H1 (cell line): ENCODE results near the gene SMTNL2. TPM values are rescaled to one million over a fixed set of nuclear protein-coding genes. Genes with fewer than 3 reads are reported as not detected.

Source experiments
- CTCF ChIA-PET: fragments of 300-600 bp; sonication (Branson Sonifier 250); formaldehyde crosslinking; loops from one replicate; lab custom pipeline; 2021; ENCODE audit not compliant: partially characterized antibody; lab: Charles Lee
- POLR2A ChIA-PET: fragments of 300-600 bp; sonication (Branson Sonifier 250); formaldehyde crosslinking; loops from one replicate; lab custom pipeline; 2021; ENCODE audit warnings: inconsistent platforms; ENCODE audit not compliant: partially characterized antibody; lab: Charles Lee
- DNase-seq, 2 experiments: peaks; one replicate each; pipeline versions ENCODE4 v3.0.0 to v3.0.0-alpha.2; 2010 to 2022; ENCODE audit warnings: low spot score in 2 of 2, low read depth in 1 of 2, mixed read lengths in 1 of 2
- FAIRE-seq: peaks from 2 replicates; lab custom pipeline; 2011; peaks lifted over from hg19 to GRCh38; lab: Jason Lieb, UNC
- H2AFZ ChIP-seq: 2 replicates; pipeline ENCODE4 v1.8.1; 2012; ENCODE audit warnings: low read length, inconsistent platforms
- H2AK5ac ChIP-seq: 2 replicates; pipeline ENCODE4 v1.6.1; 2013; ENCODE audit warnings: low read depth, low read length
- H2BK120ac ChIP-seq: replicated peaks from 2 replicates; pipeline ENCODE3; 2013; ENCODE audit warnings: low read depth, low read length, inconsistent platforms
- H2BK12ac ChIP-seq: 2 replicates; pipeline ENCODE4 v1.6.1; 2013; ENCODE audit warnings: low read depth, low read length
- H2BK15ac ChIP-seq: 2 replicates; pipeline ENCODE4 v1.6.1; 2013; ENCODE audit warnings: low read length
- H2BK20ac ChIP-seq: 2 replicates; pipeline ENCODE4 v1.6.1; 2013; ENCODE audit warnings: low read length
- H2BK5ac ChIP-seq: 2 replicates; pipeline ENCODE4 v1.6.1; 2013; ENCODE audit warnings: low read depth, low read length
- H3K14ac ChIP-seq: 2 replicates; pipeline ENCODE4 v1.6.1; 2013; ENCODE audit warnings: inconsistent platforms; ENCODE audit not compliant: insufficient read length
- H3K18ac ChIP-seq: 2 replicates; pipeline ENCODE4 v1.6.1; 2013; ENCODE audit warnings: low read length; ENCODE audit errors: extremely low read depth
- H3K23ac ChIP-seq: 2 replicates; pipeline ENCODE4 v1.6.1; 2013; ENCODE audit warnings: inconsistent platforms; ENCODE audit not compliant: insufficient read length
- H3K23me2 ChIP-seq: 2 replicates; pipeline ENCODE4 v1.6.1; 2013; ENCODE audit warnings: low read depth, low read length
- H3K27ac ChIP-seq: 2 replicates; pipeline ENCODE4 v1.6.1; 2011; ENCODE audit warnings: low read depth, low read length, inconsistent platforms
- H3K27me3 ChIP-seq, 4 experiments: replicated peaks in 1 of 4; 1 replicate in 1 of 4; 2 replicates in 3 of 4; pipeline versions ENCODE4 v1.6.1 to v1.8.1; 2011 to 2013; ENCODE audit warnings: low read length in 3 of 4, mild to moderate bottlenecking in 3 of 4, inconsistent platforms in 2 of 4, mixed read lengths in 2 of 4, moderate library complexity in 1 of 4; ENCODE audit not compliant: control insufficient read depth in 3 of 4, insufficient read depth in 3 of 4; ENCODE audit errors: extremely low read depth in 1 of 4
- H3K36me3 ChIP-seq, 4 experiments: 2 replicates each; pipeline versions ENCODE4 v1.6.1 to v1.8.1; 2011 to 2013; ENCODE audit warnings: mild to moderate bottlenecking in 4 of 4, low read length in 3 of 4, moderate library complexity in 2 of 4, control low read depth in 1 of 4, inconsistent platforms in 1 of 4; ENCODE audit not compliant: insufficient read depth in 4 of 4, control insufficient read depth in 2 of 4
- H3K4ac ChIP-seq: replicated peaks from 2 replicates; pipeline ENCODE3; 2013; ENCODE audit warnings: low read length, low read depth, mixed read lengths, inconsistent platforms; ENCODE audit not compliant: insufficient read length
- H3K4me1 ChIP-seq, 4 experiments: replicated peaks in 1 of 4; 1 replicate in 1 of 4; 2 replicates in 3 of 4; pipeline versions ENCODE4 v1.6.1 to v1.8.1; 2011 to 2013; ENCODE audit warnings: low read length in 3 of 4, inconsistent platforms in 2 of 4, mixed read lengths in 1 of 4; ENCODE audit not compliant: insufficient read depth in 4 of 4, control insufficient read depth in 3 of 4
- H3K4me2 ChIP-seq, 2 experiments: 2 replicates each; pipeline versions ENCODE4 v1.6.1 to v1.8.1; 2011 to 2013; ENCODE audit warnings: low read depth in 2 of 2, low read length in 2 of 2, control low read depth in 1 of 2, inconsistent platforms in 1 of 2, mild to moderate bottlenecking in 1 of 2; ENCODE audit not compliant: insufficient read depth in 1 of 2
- H3K4me3 ChIP-seq, 4 experiments: fragments of 200-600, 300-600 bp in 1 of 4; sonication (generic), shearing (Covaris generic), sonication (Bioruptor Twin) in 1 of 4; 2 replicates each; pipeline versions ENCODE4 v1.5.1 to v1.8.1; 2011 to 2016; ENCODE audit warnings: low read length in 4 of 4, low read depth in 3 of 4, control low read depth in 2 of 4, inconsistent platforms in 2 of 4, mild to moderate bottlenecking in 2 of 4, mixed read lengths in 1 of 4, moderate library complexity in 1 of 4; ENCODE audit not compliant: insufficient read depth in 2 of 4; ENCODE audit errors: extremely low read depth in 1 of 4
- H3K56ac ChIP-seq: replicated peaks from 2 replicates; pipeline ENCODE3; 2013; ENCODE audit warnings: low read depth, mild to moderate bottlenecking, mixed read lengths, low read length, inconsistent platforms; ENCODE audit not compliant: insufficient read length
- H3K79me1 ChIP-seq: 2 replicates; pipeline ENCODE4 v1.6.1; 2013; ENCODE audit warnings: low read depth, low read length, control low read depth
- H3K79me2 ChIP-seq, 2 experiments: 2 replicates each; pipeline versions ENCODE4 v1.6.1 to v1.8.1; 2012 to 2013; ENCODE audit warnings: low read length in 2 of 2, mild to moderate bottlenecking in 2 of 2, inconsistent platforms in 1 of 2; ENCODE audit not compliant: insufficient read depth in 2 of 2, control insufficient read depth in 1 of 2
- H3K9ac ChIP-seq, 4 experiments: replicated peaks in 1 of 4; 1 replicate in 1 of 4; 2 replicates in 3 of 4; pipeline versions ENCODE4 v1.6.1 to v1.8.1; 2011 to 2013; ENCODE audit warnings: low read depth in 3 of 4, low read length in 3 of 4, control low read depth in 2 of 4, mild to moderate bottlenecking in 2 of 4, moderate library complexity in 2 of 4, inconsistent platforms in 1 of 4; ENCODE audit errors: extremely low read depth in 1 of 4
- H3K9me3 ChIP-seq, 2 experiments: 2 replicates each; pipeline versions ENCODE4 v1.6.1 to v1.8.1; 2012 to 2013; ENCODE audit warnings: mild to moderate bottlenecking in 2 of 2, moderate library complexity in 2 of 2, control low read depth in 1 of 2, inconsistent platforms in 1 of 2, low read depth in 1 of 2, low read length in 1 of 2, mixed read lengths in 1 of 2; ENCODE audit not compliant: insufficient read depth in 2 of 2
- H4K20me1 ChIP-seq, 2 experiments: replicated peaks in 1 of 2; 2 replicates each; pipeline versions ENCODE3 to v1.8.1; 2011 to 2013; ENCODE audit warnings: inconsistent platforms in 2 of 2, low read length in 2 of 2, mild to moderate bottlenecking in 1 of 2; ENCODE audit not compliant: insufficient read depth in 2 of 2, control insufficient read depth in 1 of 2
- H4K5ac ChIP-seq: 2 replicates; pipeline ENCODE4 v1.6.1; 2013; ENCODE audit warnings: low read length, low read depth, mixed read lengths, inconsistent platforms; ENCODE audit not compliant: insufficient read length
- H4K8ac ChIP-seq: 2 replicates; pipeline ENCODE4 v1.8.0; 2013; ENCODE audit warnings: mild to moderate bottlenecking, moderate library complexity, low read length, inconsistent platforms; ENCODE audit not compliant: insufficient read depth; ENCODE audit errors: extremely low read depth
- H4K91ac ChIP-seq: replicated peaks from 2 replicates; pipeline ENCODE3; 2013; ENCODE audit warnings: low read length, mixed read lengths, inconsistent platforms; ENCODE audit not compliant: insufficient read length
- BRCA1 ChIP-seq: IDR thresholded peaks from 2 replicates; pipeline ENCODE4 v1.6.1; 2012; ENCODE audit warnings: low read depth, low read length, improper control_type of control experiment
- CREB1 ChIP-seq: IDR thresholded peaks from 2 replicates; pipeline ENCODE4 v1.6.1; 2012; ENCODE audit warnings: inconsistent platforms
- CTBP2 ChIP-seq: IDR thresholded peaks from 2 replicates; pipeline ENCODE4 v1.7.0; 2011; ENCODE audit warnings: borderline replicate concordance, mild to moderate bottlenecking, moderate library complexity, mixed read lengths, low read length; ENCODE audit not compliant: insufficient read depth, insufficient read length
- POLR2AphosphoS5 ChIP-seq: IDR thresholded peaks from 2 replicates; pipeline ENCODE4 v1.6.1; 2011; ENCODE audit warnings: low read depth, low read length
- SAP30 ChIP-seq: fragments of 300-600 bp; sonication (generic); IDR thresholded peaks from 2 replicates; pipeline ENCODE4 v1.7.1; 2012; ENCODE audit warnings: low read length, moderate library complexity, mild to moderate bottlenecking, inconsistent platforms; ENCODE audit not compliant: insufficient read depth, insufficient replicate concordance
- SIX5 ChIP-seq: IDR thresholded peaks from 2 replicates; pipeline ENCODE4 v1.6.1; 2011; ENCODE audit warnings: mild to moderate bottlenecking, low read depth, low read length
- YY1 ChIP-seq: IDR thresholded peaks from 2 replicates; pipeline ENCODE4 v1.6.1; 2011; ENCODE audit warnings: low read depth, mild to moderate bottlenecking, low read length
- WGBS, 2 experiments: shearing (Covaris generic) in 1 of 2; methylation state at CpG; one replicate each; pipeline versions ENCODE4 v1.1.6 to v1.1.7; 2013 to 2015; ENCODE audit warnings: low lambda C conversion rate in 2 of 2, mixed read lengths in 2 of 2, inconsistent platforms in 1 of 2, low coverage in 1 of 2, missing lambda C conversion rate in 1 of 2; ENCODE audit not compliant: insufficient replicate concordance in 2 of 2, insufficient coverage in 1 of 2, insufficient read length in 1 of 2; ENCODE audit errors: extremely low coverage in 1 of 2, missing lambda C conversion rate in 1 of 2; 5-methylcytosine and 5-hydroxymethylcytosine counted together
- polyA plus RNA-seq, 7 experiments: library from polyadenylated mRNA; depleted of rRNA in 3 of 7; stranded (reverse) in 5 of 7; unstranded in 2 of 7; fragments of >200 nt in 5 of 7; fragments of 200-250 nt in 2 of 7; gene quantifications; 1 replicate in 5 of 7; 2 replicates in 1 of 7; 4 replicates in 1 of 7; pipeline versions ENCODE4 v1.2.1 to v1.2.3, GENCODE V29; 2011 to 2013; ENCODE audit warnings: missing spikeins in 2 of 7, mixed read lengths in 2 of 7
- total RNA-seq: library from RNA; stranded (reverse); fragmentation: NEBNext Ultra II Directional; extraction: Animal tissue kit (Norgen Biotek cat#: 25700); gene quantifications from 2 replicates; pipeline ENCODE4 v1.2.1, GENCODE V29; 2021
- TF ChIP-seq, protein P1 (sequence below): IDR thresholded peaks from 2 replicates; pipeline ENCODE4 v1.6.1; 2011; ENCODE audit warnings: low read depth, mild to moderate bottlenecking, low read length; ENCODE audit not compliant: insufficient read depth
- TF ChIP-seq, protein P2 (sequence below): IDR thresholded peaks from 2 replicates; pipeline ENCODE4 v1.6.1; 2011; ENCODE audit warnings: low read length, improper control_type of control experiment

SMTNL2 gene
- total and polyA plus RNA-seq, 2 of the 8 experiments (the other 6 are each of a cell fraction or from before 2014, with no cell fraction given), result 3.6 to 4.5 TPM

DNA sequence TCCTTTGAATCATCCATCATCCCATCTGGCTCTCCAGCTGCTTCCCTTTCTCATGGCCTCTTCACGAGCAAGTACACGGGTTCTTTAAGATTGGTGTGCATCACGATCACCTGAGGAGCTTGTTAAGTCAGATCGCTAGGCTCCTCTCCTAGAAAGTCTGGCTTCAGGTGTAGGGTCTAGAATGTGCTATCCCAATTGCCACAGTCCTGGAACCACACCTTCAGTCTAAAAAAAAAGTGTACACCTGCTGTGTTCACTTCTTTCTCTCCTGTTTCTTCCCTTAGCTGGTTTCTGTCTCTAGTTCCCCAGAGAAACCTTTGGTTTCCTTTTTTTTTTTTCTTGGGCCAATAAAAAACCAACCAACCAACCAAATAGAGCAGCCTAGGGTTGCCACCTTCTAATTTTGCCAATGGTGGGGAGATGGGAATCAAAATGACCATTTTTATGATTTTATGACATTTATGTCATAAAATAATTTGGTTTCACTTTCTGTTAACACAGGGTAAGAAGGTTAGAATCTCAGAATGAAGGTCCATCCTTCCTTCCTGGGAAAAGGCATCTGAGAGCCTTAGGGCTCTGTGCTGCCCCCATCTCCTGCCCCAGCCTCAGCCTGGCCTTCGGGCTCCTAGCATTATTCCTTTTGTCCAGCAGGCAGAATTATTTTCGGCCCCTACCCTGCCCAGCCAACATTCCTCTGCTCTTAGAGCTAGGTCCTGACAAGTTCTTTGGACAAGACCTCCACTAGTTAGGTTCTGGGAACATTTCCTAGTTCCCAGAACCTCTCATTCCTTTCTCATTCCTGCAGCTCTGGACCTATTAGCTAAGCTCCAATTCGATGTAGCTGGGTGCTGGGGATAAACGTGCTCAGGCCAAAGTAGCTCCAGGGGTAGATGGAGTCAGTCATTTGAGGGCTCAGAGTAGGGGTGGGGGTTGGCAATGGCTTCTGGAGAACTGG, 22.0 kb upstream of the SMTNL2 start:
- ChIA-PET POLR2A (interaction anchor here (1.9 to 32.8 kb wide), 2 partner anchors 9 to 33 kb away, joined by 6 to 546 read pairs; no protein-coding TSS in a partner anchor), CTCF (interaction anchor here (0.6 to 4.1 kb wide), 19 partner anchors 9 to 338 kb away, joined by 3 to 32 read pairs (median 3); partner anchors contain the start of gene C17orf107)
- FAIRE-seq (no peak), DNase-seq (no peak)
- Histone ChIP-seq H2AFZ (no peak overlapping the region), H3K9me3 (no peaks in the 10 kb centered on the region), H3K27me3 (no peaks in the 10 kb centered on the region; a peak in 1 of 7 replicates), H4K8ac (no peak overlapping the region), H3K79me1 (no peaks in the 10 kb centered on the region), H2BK20ac (no peak overlapping the region), H2BK120ac (no peak overlapping the region), H3K79me2 (no peaks in the 10 kb centered on the region), H3K4ac (no peak overlapping the region), H3K14ac (no peak overlapping the region), H3K4me3 (no peak overlapping the region), H2BK12ac (no peak overlapping the region), H3K18ac (no peak overlapping the region), H2AK5ac (no peak overlapping the region), H2BK5ac (no peak overlapping the region), H3K4me1 (peaks cover 0 to 9% (median 5%) of the 10 kb centered on the region in 4 experiments; a peak in 5 of 7 replicates), H4K91ac (no peak overlapping the region), H2BK15ac (no peak overlapping the region), H4K5ac (no peak overlapping the region), H4K20me1 (no peaks in the 10 kb centered on the region), H3K4me2 (no peak overlapping the region), H3K27ac (no peak overlapping the region), H3K23me2 (no peaks in the 10 kb centered on the region), H3K9ac (no peak overlapping the region), H3K23ac (no peak overlapping the region), H3K56ac (no peak overlapping the region), H3K36me3 (no peaks in the 10 kb centered on the region)
- 89% methylated on average over 8 of the region's 8 CpGs; no CpG with 5 or more reads in 1 of the 2 experiments for WGBS, 2 experiments
- TF ChIP-seq BRCA1 (no peak), YY1 (no peak), SAP30 (no peak), CTBP2 (no peak), CREB1 (no peak), POLR2AphosphoS5 (no peak), SIX5 (no peak)
- TF ChIP-seq, protein P1, sequence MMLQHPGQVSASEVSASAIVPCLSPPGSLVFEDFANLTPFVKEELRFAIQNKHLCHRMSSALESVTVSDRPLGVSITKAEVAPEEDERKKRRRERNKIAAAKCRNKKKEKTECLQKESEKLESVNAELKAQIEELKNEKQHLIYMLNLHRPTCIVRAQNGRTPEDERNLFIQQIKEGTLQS, result no peak
- TF ChIP-seq, protein P2, sequence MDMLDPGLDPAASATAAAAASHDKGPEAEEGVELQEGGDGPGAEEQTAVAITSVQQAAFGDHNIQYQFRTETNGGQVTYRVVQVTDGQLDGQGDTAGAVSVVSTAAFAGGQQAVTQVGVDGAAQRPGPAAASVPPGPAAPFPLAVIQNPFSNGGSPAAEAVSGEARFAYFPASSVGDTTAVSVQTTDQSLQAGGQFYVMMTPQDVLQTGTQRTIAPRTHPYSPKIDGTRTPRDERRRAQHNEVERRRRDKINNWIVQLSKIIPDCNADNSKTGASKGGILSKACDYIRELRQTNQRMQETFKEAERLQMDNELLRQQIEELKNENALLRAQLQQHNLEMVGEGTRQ, result no peak
